AG09309 (cell line): ENCODE measurements around the gene DNAH6.
"Not testable (repeated sequence)": the region's sequence is repeated elsewhere in the genome, so short reads cannot be mapped to it uniquely, and the experiment has no call there.

Source experiments
- DNase-seq: peaks from one replicate; pipeline ENCODE4 v3.0.0-alpha.2; 2010; ENCODE audit warnings: low read depth
- H3K4me3 ChIP-seq: 2 replicates; pipeline ENCODE4 v1.5.1; 2011; ENCODE audit warnings: mild to moderate bottlenecking, low read depth, low read length, moderate library complexity; ENCODE audit not compliant: control insufficient read depth
- TF ChIP-seq, protein P1 (sequence below): IDR thresholded peaks from 2 replicates; pipeline ENCODE4 v1.5.1; 2011; ENCODE audit warnings: mild to moderate bottlenecking, low read depth, low read length, inconsistent platforms; ENCODE audit not compliant: insufficient read depth, control insufficient read depth; ENCODE audit errors: missing control alignments

The DNAH6 gene

DNA sequence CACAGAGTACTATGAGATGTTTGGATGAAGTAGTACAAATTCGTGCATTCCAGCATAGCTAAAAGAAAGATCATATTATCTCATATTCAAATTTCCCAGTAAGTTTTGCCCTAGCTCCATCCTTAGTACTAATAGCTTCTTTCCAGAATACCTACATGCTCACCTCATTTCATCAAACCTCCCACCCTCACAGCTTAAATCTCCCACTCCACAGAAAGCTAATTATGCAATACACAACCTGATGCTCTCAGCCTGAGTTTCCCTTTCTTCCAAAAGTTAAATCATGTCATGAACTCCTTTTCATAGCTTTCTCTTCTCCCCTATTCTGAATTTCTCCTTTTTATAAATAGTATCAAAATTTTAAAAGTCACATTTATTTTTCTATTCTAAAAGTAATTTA is 34.6 kb downstream of the DNAH6 start:
- H3K4me3 ChIP-seq, result no peak overlapping the region
- TF ChIP-seq, protein P1, sequence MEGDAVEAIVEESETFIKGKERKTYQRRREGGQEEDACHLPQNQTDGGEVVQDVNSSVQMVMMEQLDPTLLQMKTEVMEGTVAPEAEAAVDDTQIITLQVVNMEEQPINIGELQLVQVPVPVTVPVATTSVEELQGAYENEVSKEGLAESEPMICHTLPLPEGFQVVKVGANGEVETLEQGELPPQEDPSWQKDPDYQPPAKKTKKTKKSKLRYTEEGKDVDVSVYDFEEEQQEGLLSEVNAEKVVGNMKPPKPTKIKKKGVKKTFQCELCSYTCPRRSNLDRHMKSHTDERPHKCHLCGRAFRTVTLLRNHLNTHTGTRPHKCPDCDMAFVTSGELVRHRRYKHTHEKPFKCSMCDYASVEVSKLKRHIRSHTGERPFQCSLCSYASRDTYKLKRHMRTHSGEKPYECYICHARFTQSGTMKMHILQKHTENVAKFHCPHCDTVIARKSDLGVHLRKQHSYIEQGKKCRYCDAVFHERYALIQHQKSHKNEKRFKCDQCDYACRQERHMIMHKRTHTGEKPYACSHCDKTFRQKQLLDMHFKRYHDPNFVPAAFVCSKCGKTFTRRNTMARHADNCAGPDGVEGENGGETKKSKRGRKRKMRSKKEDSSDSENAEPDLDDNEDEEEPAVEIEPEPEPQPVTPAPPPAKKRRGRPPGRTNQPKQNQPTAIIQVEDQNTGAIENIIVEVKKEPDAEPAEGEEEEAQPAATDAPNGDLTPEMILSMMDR, result no peak
- no peak for DNase-seq

- not testable (repeated sequence) for H3K4me3 ChIP-seq, DNase-seq
Observed at GRCh38 chr2:84551526-84551925, 35.2 kb downstream of the DNAH6 start.

GRCh38 chr2:84556190-84556589 is 39.9 kb downstream of the DNAH6 start:
- TF ChIP-seq, protein P1, result no peak
- DNase-seq, result no peak
- no peak overlapping the region for H3K4me3 ChIP-seq

GRCh38 chr2:84559838-84560237 is 43.5 kb downstream of the DNAH6 start:
- no peak for DNase-seq
- TF ChIP-seq, protein P1, result no peak

GRCh38 chr2:84579661-84580060 is 63.4 kb downstream of the DNAH6 start:
- no peak for DNase-seq
- H3K4me3 ChIP-seq, result no peak overlapping the region
- TF ChIP-seq, protein P1, result no peak

More at GRCh38 chr2:84559838-84560237, 43.5 kb downstream of the DNAH6 start:
- H3K4me3 ChIP-seq, result no peak overlapping the region

- H3K4me3 ChIP-seq, result no peak overlapping the region
- DNase-seq, result no peak
- TF ChIP-seq, protein P1, result no peak
Observed at GRCh38 chr2:84603911-84604310, 87.6 kb downstream of the DNAH6 start.

DNA sequence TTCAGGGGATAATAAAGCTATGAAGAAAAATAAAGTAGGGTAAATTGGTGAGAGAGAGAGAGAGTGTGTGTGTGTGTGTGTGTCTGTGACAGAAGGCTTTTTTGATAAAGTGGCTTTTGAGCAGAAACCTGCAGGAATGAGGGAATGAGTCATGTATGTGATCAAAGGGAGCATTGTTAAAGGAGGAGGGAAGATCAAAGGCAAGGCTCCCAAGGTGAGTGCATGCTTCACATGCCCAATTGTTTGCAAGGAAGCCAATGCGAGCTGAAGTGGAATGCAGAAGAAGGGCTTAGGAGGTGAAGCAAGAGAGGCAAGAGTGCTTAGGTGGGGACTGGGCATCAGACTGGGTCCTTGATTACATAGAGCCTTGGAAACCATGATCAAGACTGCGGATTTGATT is 96.8 kb downstream of the DNAH6 start:
- DNase-seq, result no peak
- no peak overlapping the region for H3K4me3 ChIP-seq
- TF ChIP-seq, protein P1, result no peak
